ENCODE results near the gene SAMHD1.
"Not testable (repeated sequence)": the region's sequence is repeated elsewhere in the genome, so short reads cannot be mapped to it uniquely, and the experiment has no call there.

Gene SAMHD1

GRCh38 chr20:36951198-36951978, at the start of gene SAMHD1:
SAMHD1 (minus strand) TSS chr20:36951708; CDS start chr20:36951643, 65 bp downstream.
- peak; percentile 94 to 96 for DNase-seq

GRCh38 chr20:37000171-37000570, 48.7 kb upstream of the SAMHD1 start:
- not testable (repeated sequence) for DNase-seq

- no peak for DNase-seq
These were observed 47.1 kb upstream of the SAMHD1 start for GRCh38 chr20:36998652-36999051.

GRCh38 chr20:36997121-36997520, 45.6 kb upstream of the SAMHD1 start:
- DNase-seq = no peak

- not testable (repeated sequence) for DNase-seq
These were observed 42.7 kb upstream of the SAMHD1 start for GRCh38 chr20:36994221-36994620.

- no peak for DNase-seq
These were observed 41.4 kb upstream of the SAMHD1 start for GRCh38 chr20:36992802-36993334.

GRCh38 chr20:36991703-36992102, 40.2 kb upstream of the SAMHD1 start:
- DNase-seq = no peak

GRCh38 chr20:36989797-36990196, 38.3 kb upstream of the SAMHD1 start:
- DNase-seq = no peak

GRCh38 chr20:36988494-36988966, 37.0 kb upstream of the SAMHD1 start:
- DNase-seq = no peak

GRCh38 chr20:36984257-36984638, 32.7 kb upstream of the SAMHD1 start:
- DNase-seq = no peak

- no peak for DNase-seq
These were observed 23.8 kb upstream of the SAMHD1 start for GRCh38 chr20:36975099-36975818.

- no peak for DNase-seq
These were observed 23.2 kb upstream of the SAMHD1 start for GRCh38 chr20:36974660-36975059.

- no peak for DNase-seq
These were observed 19.6 kb upstream of the SAMHD1 start for GRCh38 chr20:36971103-36971502.

- DNase-seq = peak; percentile 59 to 61
These were observed 18.1 kb upstream of the SAMHD1 start for GRCh38 chr20:36969478-36970186.

- DNase-seq = no peak
These were observed 17.5 kb upstream of the SAMHD1 start for GRCh38 chr20:36969051-36969450.

- no peak for DNase-seq
These were observed 16.1 kb upstream of the SAMHD1 start for GRCh38 chr20:36967636-36968035.

GRCh38 chr20:36966965-36967364, 15.5 kb upstream of the SAMHD1 start:
- DNase-seq = not testable (repeated sequence)

GRCh38 chr20:36962354-36962941, 10.9 kb upstream of the SAMHD1 start:
- DNase-seq = not testable (repeated sequence)

GRCh38 chr20:36959242-36959641, 7.7 kb upstream of the SAMHD1 start:
- DNase-seq = no peak

GRCh38 chr20:36957875-36958667, 6.6 kb upstream of the SAMHD1 start:
- peak in 1 of 2 experiments; percentile 49 for DNase-seq

GRCh38 chr20:36956674-36957073, 5.2 kb upstream of the SAMHD1 start:
- no peak for DNase-seq

- DNase-seq = no peak
These were observed 4.5 kb upstream of the SAMHD1 start for GRCh38 chr20:36956016-36956415.

Measured in activated T-cell treated with anti-CD3 and anti-CD28 coated beads, Interleukin-2, amount 50 U/mL, for 48 hours (primary cell).